K562 (cell line): ENCODE measurements around the gene IL4I1. TPM values are rescaled to one million over a fixed set of nuclear protein-coding genes. Genes with fewer than 3 reads are reported as not detected.
A peak's percentile ranks its signal among the peaks of the same experiment; 100 is the strongest.

ENCODE experiments used
- ATAC-seq: fragments of 200-7000 bp; cut with Tn5 transposase; 3 replicates; pipeline ENCODE4 v1.9.1; 2020; ENCODE audit warnings: moderate library complexity
- BruUV-seq: library from RNA; stranded (reverse); fragments of 400-500 nt; replicated peaks from 2 replicates; lab custom pipeline; 2021; lab: Mats Ljungman, UMichigan
- CTCF ChIA-PET: fragments of 300-600 bp; formaldehyde crosslinking; extraction: SDS; loops from one replicate; lab custom pipeline; 2021; ENCODE audit warnings: low intra/inter-chr PET ratio; lab: Yijun Ruan, JAX
- POLR2A ChIA-PET: fragments of 300-600, 350-650 bp; sonication (Branson Sonifier 250); formaldehyde crosslinking; extraction: SDS; loops from one replicate; lab custom pipeline; 2021; ENCODE audit warnings: antibody characterized with exemption, inconsistent platforms; lab: Yijun Ruan, JAX
- DNase-seq, 4 experiments: peaks; one replicate each; pipeline versions ENCODE4 v3.0.0 to v3.0.0-alpha.2; 2011 to 2018; ENCODE audit warnings: low spot score in 3 of 4, mixed read lengths in 3 of 4; ENCODE audit errors: extremely low read depth in 1 of 4
- FAIRE-seq: peaks from 2 replicates; lab custom pipeline; 2011; peaks lifted over from hg19 to GRCh38; lab: Jason Lieb, UNC
- H2AFZ ChIP-seq: 2 replicates; pipeline ENCODE4 v1.6.0; 2011; ENCODE audit warnings: low read depth, low read length, control low read depth, inconsistent platforms
- H3K27ac ChIP-seq: fragments of 200-600 bp; 3 replicates; pipeline ENCODE4 v1.8.0; 2011; ENCODE audit warnings: low read depth, mild to moderate bottlenecking, control low read depth, inconsistent platforms, low read length, moderate library complexity, mixed read lengths; ENCODE audit errors: extremely low read depth
- H3K27me3 ChIP-seq, 2 experiments: fragments of 300-600 bp in 1 of 2; 2 replicates in 1 of 2; 3 replicates in 1 of 2; pipeline versions ENCODE4 v1.6.0 to v1.8.0; 2011; ENCODE audit warnings: inconsistent platforms in 2 of 2, low read length in 2 of 2, mild to moderate bottlenecking in 1 of 2, mixed read lengths in 1 of 2, moderate library complexity in 1 of 2; ENCODE audit not compliant: control insufficient read depth in 2 of 2, insufficient read depth in 2 of 2
- H3K36me3 ChIP-seq: fragments of 300-600 bp; 3 replicates; pipeline ENCODE4 v1.8.0; 2011; ENCODE audit warnings: mild to moderate bottlenecking, low read length, inconsistent platforms; ENCODE audit not compliant: control insufficient read depth, insufficient read depth
- H3K4me1 ChIP-seq, 2 experiments: fragments of 200-600 bp in 1 of 2; replicated peaks in 1 of 2; 2 replicates in 1 of 2; 3 replicates in 1 of 2; pipeline versions ENCODE4 v1.5.1 to v1.8.0; 2011; ENCODE audit warnings: inconsistent platforms in 2 of 2, low read length in 2 of 2, mild to moderate bottlenecking in 1 of 2, mixed read lengths in 1 of 2, moderate library complexity in 1 of 2; ENCODE audit not compliant: control insufficient read depth in 2 of 2, insufficient read depth in 2 of 2
- H3K4me2 ChIP-seq: 2 replicates; pipeline ENCODE4 v1.6.1; 2011; ENCODE audit warnings: low read length, control low read depth, inconsistent platforms, mixed read lengths; ENCODE audit not compliant: insufficient read depth
- H3K4me3 ChIP-seq: fragments of 200-600 bp; sonication (generic), shearing (Covaris generic); 2 replicates; pipeline ENCODE4 v1.5.1; 2016; ENCODE audit warnings: control low read depth, inconsistent platforms
- H3K79me2 ChIP-seq: fragments of 200-600 bp; 3 replicates; pipeline ENCODE4 v1.8.0; 2011; ENCODE audit warnings: low read length, inconsistent platforms; ENCODE audit not compliant: control insufficient read depth, insufficient read depth
- H3K9ac ChIP-seq, 2 experiments: 2 replicates each; pipeline versions ENCODE4 v1.6.0 to v1.6.1; 2011; ENCODE audit warnings: low read depth in 2 of 2, low read length in 2 of 2, control low read depth in 1 of 2, inconsistent platforms in 1 of 2, mild to moderate bottlenecking in 1 of 2, mixed read lengths in 1 of 2; ENCODE audit not compliant: insufficient read depth in 1 of 2
- H3K9me1 ChIP-seq: one replicate; pipeline ENCODE4 v1.6.0; 2011; ENCODE audit warnings: inconsistent platforms, mild to moderate bottlenecking, low read length, moderate library complexity; ENCODE audit not compliant: control insufficient read depth, insufficient read depth
- H3K9me3 ChIP-seq: replicated peaks from 2 replicates; pipeline ENCODE4 v1.5.1; 2011; ENCODE audit warnings: low read depth, low read length, inconsistent platforms; ENCODE audit not compliant: control insufficient read depth, insufficient read depth
- H4K20me1 ChIP-seq: replicated peaks from 2 replicates; pipeline ENCODE4 v1.6.1; 2011; ENCODE audit warnings: low read length, inconsistent platforms, mixed read lengths; ENCODE audit not compliant: control insufficient read depth, insufficient read depth
- E2F1 ChIP-seq: sonication (generic); formaldehyde crosslinking; IDR thresholded peaks from 2 replicates; pipeline ENCODE4 v1.8.1; 2023; ENCODE audit warnings: mild to moderate bottlenecking, missing genetic modification reagents, moderate library complexity
- E2F6 ChIP-seq, 2 experiments: IDR thresholded peaks; 2 replicates each; pipeline ENCODE4 v1.6.1; 2011; ENCODE audit warnings: borderline replicate concordance in 1 of 2, control low read depth in 1 of 2, low read depth in 1 of 2, low read length in 1 of 2, mild to moderate bottlenecking in 1 of 2, mixed read lengths in 1 of 2, moderate library complexity in 1 of 2; ENCODE audit not compliant: insufficient read depth in 1 of 2, insufficient read length in 1 of 2, poor library complexity in 1 of 2, severe bottlenecking in 1 of 2; ENCODE audit errors: extremely low read depth in 1 of 2
- HNRNPL ChIP-seq: fragments of 200-400 bp; formaldehyde crosslinking; IDR thresholded peaks from 2 replicates; pipeline ENCODE4 v1.6.1; 2017; ENCODE audit warnings: low read depth, mild to moderate bottlenecking, low read length
- ILK ChIP-seq: fragments of 450-650 bp; IDR thresholded peaks from 2 replicates; pipeline ENCODE4 v1.6.1; 2016; ENCODE audit warnings: missing genetic modification characterization, low read depth, mild to moderate bottlenecking, missing compliant biosample characterization, moderate library complexity, borderline replicate concordance
- NR4A1 ChIP-seq, 2 experiments: fragments of 250-450 bp in 1 of 2; fragments of 450-650 bp in 1 of 2; sonication (Bioruptor Pico) in 1 of 2; IDR thresholded peaks; 2 replicates each; pipeline versions ENCODE4 v1.4.0 to v1.6.1; 2016 to 2020; ENCODE audit warnings: mild to moderate bottlenecking in 2 of 2, missing compliant biosample characterization in 1 of 2, missing genetic modification characterization in 1 of 2, moderate library complexity in 1 of 2
- POLR3G ChIP-seq: IDR thresholded peaks from 2 replicates; pipeline ENCODE4 v1.6.1; 2011; ENCODE audit not compliant: insufficient read length, insufficient replicate concordance; ENCODE audit errors: extremely low read depth
- RAD21 ChIP-seq, 2 experiments: fragments of 250-450 bp in 1 of 2; fragments of 450-650 bp in 1 of 2; sonication (Bioruptor Pico) in 1 of 2; formaldehyde crosslinking in 1 of 2; IDR thresholded peaks in 1 of 2; conservative IDR thresholded peaks in 1 of 2; 2 replicates each; pipeline versions ENCODE4 v1.4.0 to v1.8.0; 2020 to 2022; ENCODE audit warnings: mild to moderate bottlenecking in 2 of 2, moderate library complexity in 1 of 2
- SMAD2 ChIP-seq: fragments of 150-350 bp; IDR thresholded peaks from 2 replicates; pipeline ENCODE4 v1.6.1; 2014; ENCODE audit warnings: low read depth, mild to moderate bottlenecking, low read length
- ZFPM2 ChIP-seq: fragments of 250-450 bp; sonication (Bioruptor Pico); IDR thresholded peaks from 2 replicates; pipeline ENCODE4 v1.5.1; 2022; ENCODE audit warnings: mild to moderate bottlenecking
- ZMIZ1 ChIP-seq, 2 experiments: fragments of 150-350 bp in 1 of 2; IDR thresholded peaks; 2 replicates each; pipeline ENCODE4 v1.6.1; 2012 to 2016; ENCODE audit warnings: low read depth in 2 of 2, low read length in 2 of 2, mild to moderate bottlenecking in 1 of 2, moderate library complexity in 1 of 2
- ZNF408 ChIP-seq: fragments of 250-450 bp; sonication (Bioruptor Pico); IDR thresholded peaks from 2 replicates; pipeline ENCODE4 v1.4.0; 2020; ENCODE audit warnings: low read depth, mild to moderate bottlenecking, moderate library complexity
- ZNF586 ChIP-seq: fragments of 450-650 bp; formaldehyde crosslinking; conservative IDR thresholded peaks from 2 replicates; pipeline ENCODE4 v1.4.0; 2020; ENCODE audit warnings: mild to moderate bottlenecking, moderate library complexity
- WGBS: fragments of 100-300 bp; shearing (Covaris generic); methylation state at CpG from one replicate; pipeline ENCODE4 v1.1.6; 2016; ENCODE audit warnings: low coverage, mixed read lengths; ENCODE audit not compliant: insufficient coverage; ENCODE audit errors: missing lambda C conversion rate; 5-methylcytosine and 5-hydroxymethylcytosine counted together
- in situ Hi-C: fragments of 300-500 bp; cut with MboI; formaldehyde crosslinking; loops from 4 replicates; pipeline ENCODE4 v1.15.0; 2018; ENCODE audit warnings: inconsistent platforms, mixed read lengths
- intact Hi-C: fragments of 100-400 bp; cut with micrococcal nuclease; formaldehyde crosslinking; loops from 2 replicates; pipeline ENCODE4 v1.14.2; 2022
- polyA plus RNA-seq, 8 experiments: library from polyadenylated mRNA; depleted of rRNA in 4 of 8; stranded (reverse) in 5 of 8; unstranded in 3 of 8; fragments of >200 nt; fragmentation: Nextera tagmentation in 2 of 8; fragmentation: Illumina TruSeq in 1 of 8; extraction: Ambion mirVana in 2 of 8; extraction: Trizol in 1 of 8; gene quantifications; 2 replicates each; pipeline versions ENCODE4 v1.2.1 to v1.2.3, GENCODE V29; 2011 to 2014; ENCODE audit warnings: inconsistent platforms in 1 of 8, missing spikeins in 1 of 8
- total RNA-seq, 7 experiments: library from RNA; depleted of rRNA in 6 of 7; stranded (reverse); fragments of >200 nt in 6 of 7; fragmentation: Illumina TruSeq in 2 of 7; extraction: Trizol in 2 of 7; gene quantifications; 2 replicates each; pipeline versions ENCODE4 v1.2.1 to v1.2.3, GENCODE V29; 2011 to 2021; ENCODE audit warnings: low replicate concordance in 1 of 7

Gene IL4I1
- total and polyA plus RNA-seq, 9 of the 15 experiments (the other 6 are each of a cell fraction or from before 2014, with no cell fraction given) = 0.06 to 0.95 (median 0.43) TPM; not detected in 2

- POLR2A ChIA-PET = interaction anchor here (0.7 to 1.0 kb wide), 2 partner anchors 9 to 322 kb away, joined by 3 read pairs; no protein-coding TSS in a partner anchor
- FAIRE-seq = no peak
- no peak for TF ChIP-seq ZNF408 (CRISPR knock-in tag)
- TF ChIP-seq RAD21 (CRISPR knock-in tag; conservative IDR thresholded peaks at IDR 0.05 in 1 of 2, IDR thresholded peaks at IDR 0.05 in 1 of 2) = no peak
- no peak for TF ChIP-seq ZFPM2
- TF ChIP-seq ZMIZ1 (IDR thresholded peaks at IDR 0.05; ENCODE audit: low read depth in 2 of 2, low read length in 2 of 2) = no peak
- no peak for TF ChIP-seq POLR3G
- TF ChIP-seq HNRNPL = no peak
- TF ChIP-seq ILK (tag) = no peak
- peak in 1 of 2 experiments; percentile 7 for TF ChIP-seq E2F6 (IDR thresholded peaks at IDR 0.05; ENCODE audit: borderline replicate concordance in 1 of 2, extremely low read depth in 1 of 2, insufficient read depth in 1 of 2, insufficient read length in 1 of 2, low read depth in 1 of 2, low read length in 1 of 2, poor library complexity in 1 of 2, severe bottlenecking in 1 of 2)
- no peak for TF ChIP-seq NR4A1 (CRISPR knock-in tag; IDR thresholded peaks at IDR 0.05)
- no peak for TF ChIP-seq NR4A1 (tag; IDR thresholded peaks at IDR 0.05)
- no peak for TF ChIP-seq ZNF586 (CRISPR knock-in tag)
- TF ChIP-seq SMAD2 = no peak
- 0 out of 2 replicates have a peak, but pooled peaks have one; percentile 42 for TF ChIP-seq E2F1 (CRISPR knock-in tag)
These were observed 18.6 kb downstream of the IL4I1 start for GRCh38 chr19:49877879-49878743.

More at GRCh38 chr19:49877879-49878743, 18.6 kb downstream of the IL4I1 start:
- Histone ChIP-seq H3K36me3 (peaks cover 57% of the 10 kb centered on the region; the same call in 2 of the 3 replicates), H3K4me2 (peak overlapping the region; percentile 99), H3K4me3 (peak overlapping the region; percentile 84), H3K27ac (peak overlapping the region; percentile 99), H4K20me1 (no peaks in the 10 kb centered on the region), H3K9ac (peak overlapping the region; percentile 98 to 99), H3K79me2 (peaks cover 35% of the 10 kb centered on the region), H3K27me3 (no peaks in the 10 kb centered on the region), H3K9me1 (no peaks in the 10 kb centered on the region), H3K4me1 (peaks cover 9 to 74% of the 10 kb centered on the region in 2 experiments; a peak in 4 of 5 replicates), H3K9me3 (no peaks in the 10 kb centered on the region), H2AFZ (peak overlapping the region; percentile 97)
- DNase-seq = peak; percentile 93 to 99 (median 96)
- intact Hi-C loops (loop anchor here (1.0 to 10.0 kb wide), 2 partner anchors 9 to 163 kb away; no protein-coding TSS in a partner anchor), in situ Hi-C loops (loop anchor here (10.0 kb wide), 1 partner anchor 383 kb away; the partner anchor contains the start of gene RPS11)
- TSS peak; percentile 60 for BruUV-seq
- CTCF ChIA-PET = no interaction called here
- WGBS = 17% methylated on average over 23 of the region's 41 CpGs
- ATAC-seq = peak; percentile 86
